Measurements from ENCODE around the gene LRP1.

The LRP1 gene

DNA sequence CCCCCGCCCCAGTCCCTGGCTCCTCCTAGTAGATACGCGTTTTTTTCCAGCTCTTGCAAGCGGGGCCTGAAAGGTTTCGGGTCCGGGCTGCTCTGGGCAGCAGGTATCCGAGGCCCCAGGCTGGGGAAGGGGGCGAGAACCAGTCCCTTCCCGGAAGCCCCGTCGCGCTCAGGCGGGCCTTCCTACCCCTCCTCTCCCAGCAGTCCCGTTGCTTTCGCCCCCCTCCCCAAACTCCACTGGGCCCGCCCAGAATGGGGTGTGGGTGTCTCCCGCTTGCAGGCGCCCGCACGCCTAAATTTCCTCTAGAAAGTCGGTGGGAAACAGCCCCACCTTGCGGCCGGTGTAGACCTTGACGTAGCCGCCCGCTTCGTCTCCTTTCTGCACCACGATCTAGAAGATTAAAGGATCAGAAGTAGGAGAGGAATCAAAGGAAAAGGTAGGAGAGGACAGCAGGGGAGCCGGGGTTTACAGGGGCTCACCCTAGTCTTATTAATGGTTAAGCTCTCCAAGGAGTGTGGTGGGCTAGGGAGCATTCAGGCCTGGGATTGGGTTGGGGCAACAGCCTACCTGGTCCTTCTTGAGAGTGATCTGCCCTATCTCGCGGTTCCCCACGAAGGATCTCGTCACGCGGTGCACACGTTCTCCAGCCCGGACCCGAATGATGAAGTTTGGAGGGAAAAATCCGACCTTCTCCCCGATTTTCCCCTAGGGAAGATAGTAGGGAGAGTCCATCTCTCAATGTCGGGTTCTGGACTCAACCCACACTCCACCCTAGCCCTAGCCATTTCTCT is 115.4 kb downstream of the LRP1 start:
- in situ Hi-C loops (cut with HindIII; ENCODE audit: low pct_ligation_motif_present, low pct_unique_long_range_greater_than_20kb, low sequenced_read_pairs): no loop called here
- peak; percentile 88 for DNase-seq

- in situ Hi-C loops (cut with HindIII; ENCODE audit: low pct_ligation_motif_present, low pct_unique_long_range_greater_than_20kb, low sequenced_read_pairs): no loop called here
- DNase-seq: no peak
These were observed 116.0 kb downstream of the LRP1 start for GRCh38 chr12:57244312-57244696.

GRCh38 chr12:57247041-57247440 is 118.8 kb downstream of the LRP1 start:
- in situ Hi-C loops (cut with HindIII; ENCODE audit: low pct_ligation_motif_present, low pct_unique_long_range_greater_than_20kb, low sequenced_read_pairs): no loop called here
- no peak for DNase-seq

DNA sequence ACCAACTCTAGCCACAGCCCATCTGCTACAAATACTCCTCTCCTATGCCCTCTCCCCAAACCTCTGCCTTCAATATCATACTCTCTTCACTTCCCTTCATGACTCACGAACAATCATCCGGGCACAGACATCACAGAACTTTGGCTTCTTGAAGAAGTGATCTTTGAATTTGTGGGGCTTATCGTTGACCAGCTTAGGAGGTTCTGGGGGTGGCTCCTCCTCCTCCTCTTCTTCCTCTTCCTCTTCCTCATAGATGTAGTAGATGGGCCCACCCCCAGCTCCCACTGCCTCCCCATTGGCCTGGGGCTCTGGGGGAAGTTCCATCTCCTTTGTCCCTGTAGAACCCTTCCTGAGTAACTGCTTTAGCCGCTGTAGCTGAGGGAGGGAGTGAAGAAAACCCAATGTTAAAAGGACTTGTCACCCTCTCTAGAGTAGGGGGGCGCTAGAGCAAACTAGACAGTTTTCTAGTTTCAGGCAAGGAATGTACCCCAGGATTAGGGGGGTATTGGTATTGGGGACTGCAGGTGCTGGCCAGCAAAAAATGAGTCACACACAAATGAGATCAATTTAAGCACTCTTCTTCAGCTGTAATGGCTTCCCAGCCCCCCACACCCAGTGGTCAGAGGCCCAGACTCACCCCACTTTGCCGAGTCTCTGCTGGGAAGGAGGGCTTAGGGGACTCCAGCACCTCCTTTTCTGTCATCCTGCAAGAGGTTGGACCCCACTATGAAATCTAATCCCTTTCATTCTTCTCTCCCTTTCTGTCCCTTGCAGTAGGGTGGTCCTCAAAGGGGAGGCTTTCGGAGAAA is 120.9 kb downstream of the LRP1 start:
- no peak for DNase-seq

DNA sequence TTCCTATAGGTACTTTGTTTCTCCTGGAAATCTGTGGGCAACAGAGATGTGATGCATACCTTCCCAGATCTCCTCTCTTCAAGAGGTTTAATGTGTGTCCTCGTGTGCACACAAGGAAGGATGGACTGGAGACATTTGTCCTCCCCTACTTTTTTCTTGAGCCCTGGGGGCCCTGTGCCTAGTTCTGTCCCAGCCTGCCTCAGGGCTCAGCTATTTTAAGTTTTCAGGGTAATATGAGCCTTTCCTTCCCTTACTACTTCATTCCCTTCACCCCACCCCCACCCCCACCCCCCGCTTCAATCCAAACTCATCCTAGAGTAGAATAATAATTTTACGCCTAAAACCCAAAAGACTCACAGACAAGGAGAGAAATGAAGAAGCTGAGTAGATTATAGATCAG is 122.3 kb downstream of the LRP1 start:
- DNase-seq: no peak
- in situ Hi-C loops (cut with HindIII; ENCODE audit: low pct_ligation_motif_present, low pct_unique_long_range_greater_than_20kb, low sequenced_read_pairs): no loop called here

More for the DNA sequence above, 120.9 kb downstream of the LRP1 start:
- in situ Hi-C loops (cut with HindIII; ENCODE audit: low pct_ligation_motif_present, low pct_unique_long_range_greater_than_20kb, low sequenced_read_pairs): no loop called here

GRCh38 chr12:57250956-57251355 is 122.7 kb downstream of the LRP1 start, which contains the start of gene STAC3:
STAC3 (minus strand) TSS chr12:57251187; CDS start chr12:57249636, 1,551 bp downstream.
- no peak for DNase-seq
- in situ Hi-C loops (cut with HindIII; ENCODE audit: low pct_ligation_motif_present, low pct_unique_long_range_greater_than_20kb, low sequenced_read_pairs): no loop called here

DNA sequence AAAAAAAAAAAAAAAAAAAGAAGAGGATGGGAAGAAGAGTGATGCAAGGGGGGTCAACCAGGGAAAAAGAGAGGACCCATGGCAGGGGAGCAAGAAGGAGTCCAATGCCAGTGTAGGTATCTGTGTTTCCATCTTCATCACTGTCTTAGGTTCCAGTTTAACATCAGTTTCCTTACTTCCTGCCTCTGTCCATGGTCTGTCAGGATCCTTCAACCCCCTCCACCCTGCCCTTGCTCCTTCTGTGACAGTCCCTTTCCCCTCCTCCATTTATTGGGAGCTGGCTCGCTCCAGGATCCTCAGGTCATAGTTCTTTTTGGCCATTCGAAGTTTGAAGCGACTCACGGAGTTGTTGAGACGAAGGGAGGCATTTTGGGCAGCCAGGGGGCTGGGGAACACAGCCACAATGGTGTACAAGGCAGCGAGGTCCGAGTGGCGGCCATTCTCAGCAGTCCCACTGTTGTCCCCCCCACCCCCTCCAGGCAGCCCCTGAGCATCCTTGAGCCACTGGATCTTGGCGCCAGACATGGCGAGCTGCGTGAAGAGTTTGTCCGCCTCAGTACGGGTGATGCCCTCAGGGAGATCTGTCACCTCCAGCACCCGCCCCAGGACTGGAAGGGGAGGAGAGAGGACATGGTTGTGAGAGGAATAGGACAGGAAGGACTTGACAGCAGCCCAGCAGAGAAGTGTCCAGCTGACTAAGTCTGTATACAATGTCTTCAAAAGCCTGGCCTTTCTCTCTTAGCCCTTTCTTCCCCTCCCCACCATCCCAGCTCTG is 126.4 kb downstream of the LRP1 start:
- in situ Hi-C loops (cut with HindIII; ENCODE audit: low pct_ligation_motif_present, low pct_unique_long_range_greater_than_20kb, low sequenced_read_pairs): no loop called here
- no peak for DNase-seq

DNA sequence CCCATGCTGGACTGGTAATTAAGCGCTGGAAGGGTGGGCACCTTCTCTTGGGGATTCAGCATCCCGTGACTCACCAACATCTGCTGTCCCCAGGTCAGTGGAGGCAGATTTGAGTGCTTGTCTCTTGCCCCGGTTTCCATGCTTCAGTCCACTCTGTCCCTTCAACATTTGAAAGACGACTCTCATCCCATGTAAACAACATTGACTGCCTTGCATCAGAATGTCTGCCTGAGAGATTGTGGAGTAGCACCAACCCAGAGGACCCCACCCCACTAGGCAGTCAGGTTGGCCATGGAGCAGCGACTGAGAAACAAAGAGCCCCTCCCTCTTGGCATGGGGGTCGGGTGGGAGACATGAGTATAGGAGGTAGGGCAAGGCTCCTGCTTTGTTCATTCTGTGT is 127.6 kb downstream of the LRP1 start:
- in situ Hi-C loops (cut with HindIII; ENCODE audit: low pct_ligation_motif_present, low pct_unique_long_range_greater_than_20kb, low sequenced_read_pairs): no loop called here
- DNase-seq: no peak

GRCh38 chr12:57258977-57259970 is 131.0 kb downstream of the LRP1 start:
- DNase-seq: no peak
- in situ Hi-C loops (cut with HindIII; ENCODE audit: low pct_ligation_motif_present, low pct_unique_long_range_greater_than_20kb, low sequenced_read_pairs): no loop called here

DNA sequence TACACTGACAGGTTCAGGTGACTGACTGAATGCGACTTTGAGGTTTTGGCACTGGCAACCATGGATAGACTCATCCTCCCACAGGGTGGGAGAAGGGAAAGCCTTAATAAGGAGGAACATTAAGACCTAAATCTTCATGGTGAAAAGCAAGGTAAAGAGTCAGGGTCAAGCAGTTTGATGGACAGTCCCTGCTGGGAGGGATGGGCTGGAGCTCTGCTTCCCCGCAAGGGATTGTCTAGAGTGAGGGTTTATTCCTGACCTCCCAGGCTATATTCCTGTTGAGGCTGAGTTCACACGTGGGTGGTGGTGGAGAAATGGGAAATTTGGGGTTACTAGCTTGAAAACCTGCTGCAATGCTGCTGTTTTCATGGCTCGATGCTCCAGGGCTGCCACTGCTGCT is 132.1 kb downstream of the LRP1 start:
- in situ Hi-C loops (cut with HindIII; ENCODE audit: low pct_ligation_motif_present, low pct_unique_long_range_greater_than_20kb, low sequenced_read_pairs): no loop called here
- DNase-seq: no peak

GRCh38 chr12:57261428-57261865 is 133.2 kb downstream of the LRP1 start:
- no peak for DNase-seq
- in situ Hi-C loops (cut with HindIII; ENCODE audit: low pct_ligation_motif_present, low pct_unique_long_range_greater_than_20kb, low sequenced_read_pairs): no loop called here

GRCh38 chr12:57262126-57262822 is 134.0 kb downstream of the LRP1 start:
- no peak for DNase-seq
- in situ Hi-C loops (cut with HindIII; ENCODE audit: low pct_ligation_motif_present, low pct_unique_long_range_greater_than_20kb, low sequenced_read_pairs): no loop called here
